Liver (tissue), 9 donors: ENCODE results near the gene TECPR1. TPM values are rescaled to one million over a fixed set of nuclear protein-coding genes. Genes with fewer than 3 reads are reported as not detected.

Experiments
- DNase-seq: peaks from one replicate; pipeline ENCODE4 v3.0.0-alpha.2; 2017; ENCODE audit warnings: low spot score
- H3K27ac ChIP-seq, 2 donors: one replicate each; pipeline ENCODE4 v1.7.0; 2013; ENCODE audit warnings: inconsistent platforms in 2 of 2, low read length in 2 of 2, control low read depth in 1 of 2, low read depth in 1 of 2, mild to moderate bottlenecking in 1 of 2
- H3K27me3 ChIP-seq, 4 donors: one replicate each; pipeline versions ENCODE4 v1.6.1 to v1.7.0; 2013; ENCODE audit warnings: low read length in 3 of 4, inconsistent platforms in 1 of 4, mild to moderate bottlenecking in 1 of 4, moderate library complexity in 1 of 4; ENCODE audit not compliant: control insufficient read depth in 4 of 4, insufficient read depth in 4 of 4
- H3K36me3 ChIP-seq, 4 donors: one replicate each; pipeline versions ENCODE4 v1.6.1 to v1.7.0; 2013; ENCODE audit warnings: low read length in 3 of 4, mild to moderate bottlenecking in 3 of 4, low read depth in 1 of 4, moderate library complexity in 1 of 4; ENCODE audit not compliant: control insufficient read depth in 4 of 4, insufficient read depth in 3 of 4
- H3K4me1 ChIP-seq, 4 donors: one replicate each; pipeline versions ENCODE4 v1.6.1 to v1.7.0; 2013; ENCODE audit warnings: low read length in 3 of 4, mild to moderate bottlenecking in 3 of 4, moderate library complexity in 1 of 4; ENCODE audit not compliant: control insufficient read depth in 4 of 4, insufficient read depth in 4 of 4
- H3K4me3 ChIP-seq, 3 donors: one replicate each; pipeline versions ENCODE4 v1.6.1 to v1.7.0; 2013; ENCODE audit warnings: low read length in 3 of 3, control low read depth in 1 of 3, low read depth in 1 of 3, mild to moderate bottlenecking in 1 of 3
- H3K9ac ChIP-seq, 2 donors: one replicate each; pipeline ENCODE4 v1.7.0; 2013; ENCODE audit warnings: low read length in 2 of 2, mild to moderate bottlenecking in 2 of 2, moderate library complexity in 2 of 2, control low read depth in 1 of 2, low read depth in 1 of 2
- H3K9me3 ChIP-seq, 4 donors: one replicate each; pipeline versions ENCODE4 v1.6.1 to v1.7.0; 2013; ENCODE audit warnings: low read length in 3 of 4; ENCODE audit not compliant: control insufficient read depth in 4 of 4
- CTCF ChIP-seq: fragments of 150-350 bp; IDR thresholded peaks from 2 replicates; pipeline ENCODE4 v1.5.1; 2017; ENCODE audit warnings: improper control_type of control experiment, low read depth, low read length; ENCODE audit not compliant: missing input control
- EGR1 ChIP-seq, 2 donors: IDR thresholded peaks; 2 replicates each; pipeline ENCODE4 v1.6.1; 2016 to 2018; ENCODE audit warnings: antibody characterized with exemption in 2 of 2, low read depth in 2 of 2
- FOXA1 ChIP-seq: IDR thresholded peaks from 2 replicates; pipeline ENCODE4 v1.6.1; 2016; ENCODE audit warnings: antibody characterized with exemption
- HNF4A ChIP-seq, 2 donors: conservative IDR thresholded peaks; 2 replicates each; pipeline ENCODE4 v1.6.1; 2016; ENCODE audit warnings: antibody characterized with exemption in 2 of 2, mild to moderate bottlenecking in 2 of 2
- HNF4G ChIP-seq: IDR thresholded peaks from 2 replicates; pipeline ENCODE4 v1.6.1; 2016; ENCODE audit warnings: antibody characterized with exemption
- JUND ChIP-seq, 2 donors: IDR thresholded peaks; 2 replicates each; pipeline ENCODE4 v1.6.1; 2016; ENCODE audit warnings: antibody characterized with exemption in 2 of 2
- MAX ChIP-seq: IDR thresholded peaks from 2 replicates; pipeline ENCODE4 v1.6.1; 2016; ENCODE audit warnings: antibody characterized with exemption
- NR2F2 ChIP-seq: IDR thresholded peaks from 2 replicates; pipeline ENCODE4 v1.6.1; 2016; ENCODE audit warnings: antibody characterized with exemption
- RAD21 ChIP-seq, 2 donors: IDR thresholded peaks; 2 replicates each; pipeline ENCODE4 v1.6.1; 2016; ENCODE audit warnings: antibody characterized with exemption in 2 of 2, mild to moderate bottlenecking in 2 of 2
- RXRA ChIP-seq, 2 donors: IDR thresholded peaks; 2 replicates each; pipeline ENCODE4 v1.6.1; 2017 to 2018; ENCODE audit warnings: antibody characterized with exemption in 2 of 2, mild to moderate bottlenecking in 1 of 2
- SP1 ChIP-seq: IDR thresholded peaks from 2 replicates; pipeline ENCODE4 v1.6.1; 2018; ENCODE audit warnings: antibody characterized with exemption, mild to moderate bottlenecking
- TAF1 ChIP-seq: conservative IDR thresholded peaks from 2 replicates; pipeline ENCODE4 v1.6.1; 2016; ENCODE audit warnings: antibody characterized with exemption, mild to moderate bottlenecking
- YY1 ChIP-seq: IDR thresholded peaks from 2 replicates; pipeline ENCODE4 v1.6.1; 2016; ENCODE audit warnings: antibody characterized with exemption, mild to moderate bottlenecking
- ZBTB33 ChIP-seq: IDR thresholded peaks from 2 replicates; pipeline ENCODE4 v1.6.1; 2016; ENCODE audit warnings: antibody characterized with exemption
- WGBS: extraction: QIAGEN DNeasy Blood & Tissue Kit; methylation state at CpG from one replicate; pipeline ENCODE4 v1.1.7; 2013; 5-methylcytosine and 5-hydroxymethylcytosine counted together
- polyA plus RNA-seq, 2 donors: library from polyadenylated mRNA; stranded (reverse) in 1 of 2; unstranded in 1 of 2; fragments of 200-250 nt in 1 of 2; fragments of >200 nt in 1 of 2; fragmentation: Nextera tagmentation in 1 of 2; extraction: Ambion mirVana in 1 of 2; gene quantifications; one replicate each; pipeline versions ENCODE4 v1.2.1 to v1.2.3, GENCODE V29; 2013 to 2015
- total RNA-seq, 2 donors: library from RNA; depleted of rRNA; stranded (reverse); fragments of >200 nt; gene quantifications; one replicate each; pipeline ENCODE4 v1.2.3, GENCODE V29; 2014
- TF ChIP-seq, protein P1 (sequence below): IDR thresholded peaks from 2 replicates; pipeline ENCODE4 v1.6.1; 2016; ENCODE audit warnings: antibody characterized with exemption, mild to moderate bottlenecking
- TF ChIP-seq, protein P2 (sequence below): IDR thresholded peaks from 2 replicates; pipeline ENCODE4 v1.6.1; 2016; ENCODE audit warnings: antibody characterized with exemption
- donor health status: healthy.
- donor health status: healthy.
- donor health status: healthy.
- donor health status: healthy.
- donor health status: healthy.

Gene TECPR1
- total and polyA plus RNA-seq, 4 donors = 3.3 to 16.3 (median 7.8) TPM

- H3K4me1 ChIP-seq = peaks cover 0 to 4% (median 0%) of the 10 kb centered on the region in 4 donors
- no peak overlapping the region for H3K27ac ChIP-seq
- no peak for DNase-seq
- H3K36me3 ChIP-seq = peaks cover 0 to 12% (median 6%) of the 10 kb centered on the region in 4 donors
- H3K9ac ChIP-seq = no peak overlapping the region
- TF ChIP-seq NR2F2 = no peak
- no peak for TF ChIP-seq MAX
- TF ChIP-seq FOXA1 = no peak
- no peak for TF ChIP-seq YY1
- TF ChIP-seq, protein P1, sequence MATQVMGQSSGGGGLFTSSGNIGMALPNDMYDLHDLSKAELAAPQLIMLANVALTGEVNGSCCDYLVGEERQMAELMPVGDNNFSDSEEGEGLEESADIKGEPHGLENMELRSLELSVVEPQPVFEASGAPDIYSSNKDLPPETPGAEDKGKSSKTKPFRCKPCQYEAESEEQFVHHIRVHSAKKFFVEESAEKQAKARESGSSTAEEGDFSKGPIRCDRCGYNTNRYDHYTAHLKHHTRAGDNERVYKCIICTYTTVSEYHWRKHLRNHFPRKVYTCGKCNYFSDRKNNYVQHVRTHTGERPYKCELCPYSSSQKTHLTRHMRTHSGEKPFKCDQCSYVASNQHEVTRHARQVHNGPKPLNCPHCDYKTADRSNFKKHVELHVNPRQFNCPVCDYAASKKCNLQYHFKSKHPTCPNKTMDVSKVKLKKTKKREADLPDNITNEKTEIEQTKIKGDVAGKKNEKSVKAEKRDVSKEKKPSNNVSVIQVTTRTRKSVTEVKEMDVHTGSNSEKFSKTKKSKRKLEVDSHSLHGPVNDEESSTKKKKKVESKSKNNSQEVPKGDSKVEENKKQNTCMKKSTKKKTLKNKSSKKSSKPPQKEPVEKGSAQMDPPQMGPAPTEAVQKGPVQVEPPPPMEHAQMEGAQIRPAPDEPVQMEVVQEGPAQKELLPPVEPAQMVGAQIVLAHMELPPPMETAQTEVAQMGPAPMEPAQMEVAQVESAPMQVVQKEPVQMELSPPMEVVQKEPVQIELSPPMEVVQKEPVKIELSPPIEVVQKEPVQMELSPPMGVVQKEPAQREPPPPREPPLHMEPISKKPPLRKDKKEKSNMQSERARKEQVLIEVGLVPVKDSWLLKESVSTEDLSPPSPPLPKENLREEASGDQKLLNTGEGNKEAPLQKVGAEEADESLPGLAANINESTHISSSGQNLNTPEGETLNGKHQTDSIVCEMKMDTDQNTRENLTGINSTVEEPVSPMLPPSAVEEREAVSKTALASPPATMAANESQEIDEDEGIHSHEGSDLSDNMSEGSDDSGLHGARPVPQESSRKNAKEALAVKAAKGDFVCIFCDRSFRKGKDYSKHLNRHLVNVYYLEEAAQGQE = no peak
- TF ChIP-seq RXRA (IDR thresholded peaks at IDR 0.05) = no peak
- no peak for TF ChIP-seq JUND (IDR thresholded peaks at IDR 0.05)
- TF ChIP-seq RAD21 (IDR thresholded peaks at IDR 0.05) = no peak
- no peak for TF ChIP-seq HNF4G
- no peak for TF ChIP-seq EGR1 (IDR thresholded peaks at IDR 0.05; ENCODE audit: low read depth in 2 of 2)
- no peak overlapping the region for H3K4me3 ChIP-seq
- no peaks in the 10 kb centered on the region for H3K9me3 ChIP-seq
- H3K27me3 ChIP-seq = no peaks in the 10 kb centered on the region
- WGBS = 86% methylated on average over 41 of the region's 41 CpGs
Observed at GRCh38 chr7:98217623-98218582, 34.1 kb downstream of the TECPR1 start.

DNA sequence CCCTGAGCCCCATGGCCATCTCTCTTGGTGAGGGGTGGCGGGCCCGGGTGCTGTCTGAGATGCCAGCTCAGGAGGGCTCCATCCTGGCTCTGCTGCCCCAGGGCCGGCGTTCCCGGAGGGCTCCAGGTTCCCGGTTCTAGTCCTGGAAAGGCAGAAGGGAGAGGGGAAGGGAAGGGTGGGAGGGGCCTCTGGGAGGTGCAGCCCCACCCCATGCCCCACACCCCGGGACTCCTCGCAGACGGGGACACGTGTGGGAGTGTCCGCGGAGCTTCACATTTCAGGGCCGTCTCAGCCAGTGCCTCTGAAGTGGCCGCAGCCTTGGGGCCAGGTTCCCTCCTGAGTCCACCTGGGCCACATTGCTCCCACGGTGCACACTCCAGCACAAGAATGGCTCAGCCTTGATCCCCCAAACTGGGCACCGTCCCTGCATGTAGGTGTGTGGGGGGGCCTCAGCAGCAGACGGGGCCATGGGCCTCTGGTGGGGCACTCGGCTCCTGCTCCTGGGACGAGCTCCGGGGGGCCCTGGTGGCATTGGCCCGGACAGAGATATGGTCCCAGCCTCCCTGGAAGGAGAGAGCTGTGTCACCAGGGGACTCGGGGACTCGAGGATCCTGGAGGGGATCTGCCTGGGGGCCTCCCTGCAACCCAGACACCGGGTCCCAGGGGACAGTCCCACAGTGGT is 35.0 kb downstream of the TECPR1 start:
- Histone ChIP-seq H3K4me1 (peaks cover 0 to 7% (median 0%) of the 10 kb centered on the region in 4 donors), H3K9me3 (no peaks in the 10 kb centered on the region), H3K27me3 (no peaks in the 10 kb centered on the region), H3K9ac (no peak overlapping the region), H3K4me3 (no peak overlapping the region), H3K36me3 (peaks cover 0 to 7% (median 4%) of the 10 kb centered on the region in 4 donors), H3K27ac (no peak overlapping the region)
- no peak for TF ChIP-seq TAF1
- TF ChIP-seq YY1 = no peak
- no peak for TF ChIP-seq SP1
- TF ChIP-seq MAX = no peak
- TF ChIP-seq NR2F2 = no peak
- TF ChIP-seq HNF4A (conservative IDR thresholded peaks at IDR 0.05) = no peak
- TF ChIP-seq CTCF = no peak
- TF ChIP-seq, protein P1 = no peak
- TF ChIP-seq ZBTB33 = no peak
- no peak for TF ChIP-seq FOXA1
- TF ChIP-seq, protein P2, sequence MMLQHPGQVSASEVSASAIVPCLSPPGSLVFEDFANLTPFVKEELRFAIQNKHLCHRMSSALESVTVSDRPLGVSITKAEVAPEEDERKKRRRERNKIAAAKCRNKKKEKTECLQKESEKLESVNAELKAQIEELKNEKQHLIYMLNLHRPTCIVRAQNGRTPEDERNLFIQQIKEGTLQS = no peak
- no peak for TF ChIP-seq JUND (IDR thresholded peaks at IDR 0.05)
- DNase-seq = no peak
- 94% methylated on average over 24 of the region's 24 CpGs for WGBS
